ENCODE measurements around the gene OGFRL1.

OGFRL1 gene

DNA sequence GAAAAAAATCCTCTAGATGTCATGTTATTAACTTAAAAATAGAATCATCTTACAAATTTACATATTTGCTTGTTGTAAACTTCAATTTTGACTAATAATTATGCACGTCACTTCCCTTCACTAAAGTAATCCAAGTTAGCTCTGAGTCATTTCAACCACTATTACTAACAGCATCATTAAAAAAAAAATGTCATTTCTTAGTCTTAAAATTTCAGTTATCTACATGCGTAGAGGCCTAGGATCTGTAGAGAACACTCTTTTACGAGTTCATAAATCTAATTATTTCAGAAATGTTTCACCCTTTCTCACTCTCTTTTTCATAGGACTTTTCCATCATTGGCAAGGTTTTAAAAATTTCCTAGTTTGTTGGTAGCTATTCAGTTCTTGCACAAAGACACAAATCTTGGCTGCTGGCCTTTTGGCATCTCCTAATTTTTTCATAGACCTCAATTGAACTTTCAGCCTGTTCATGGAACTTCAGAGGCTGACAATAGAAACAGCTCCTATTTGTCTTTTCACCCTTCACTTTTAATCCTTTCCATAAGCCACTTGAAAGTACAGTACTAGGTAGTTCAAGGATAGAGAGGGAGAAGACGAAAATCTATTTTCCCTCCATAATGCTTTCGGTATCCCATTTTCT is 61.5 kb downstream of the OGFRL1 start:
- TF ChIP-seq, protein P1, sequence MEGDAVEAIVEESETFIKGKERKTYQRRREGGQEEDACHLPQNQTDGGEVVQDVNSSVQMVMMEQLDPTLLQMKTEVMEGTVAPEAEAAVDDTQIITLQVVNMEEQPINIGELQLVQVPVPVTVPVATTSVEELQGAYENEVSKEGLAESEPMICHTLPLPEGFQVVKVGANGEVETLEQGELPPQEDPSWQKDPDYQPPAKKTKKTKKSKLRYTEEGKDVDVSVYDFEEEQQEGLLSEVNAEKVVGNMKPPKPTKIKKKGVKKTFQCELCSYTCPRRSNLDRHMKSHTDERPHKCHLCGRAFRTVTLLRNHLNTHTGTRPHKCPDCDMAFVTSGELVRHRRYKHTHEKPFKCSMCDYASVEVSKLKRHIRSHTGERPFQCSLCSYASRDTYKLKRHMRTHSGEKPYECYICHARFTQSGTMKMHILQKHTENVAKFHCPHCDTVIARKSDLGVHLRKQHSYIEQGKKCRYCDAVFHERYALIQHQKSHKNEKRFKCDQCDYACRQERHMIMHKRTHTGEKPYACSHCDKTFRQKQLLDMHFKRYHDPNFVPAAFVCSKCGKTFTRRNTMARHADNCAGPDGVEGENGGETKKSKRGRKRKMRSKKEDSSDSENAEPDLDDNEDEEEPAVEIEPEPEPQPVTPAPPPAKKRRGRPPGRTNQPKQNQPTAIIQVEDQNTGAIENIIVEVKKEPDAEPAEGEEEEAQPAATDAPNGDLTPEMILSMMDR (conservative IDR thresholded peaks at IDR 0.05; ENCODE audit: low read depth, low read length) = no peak
- DNase-seq (ENCODE audit: low read depth) = peak; percentile 53
- no peak overlapping the region for H3K4me3 ChIP-seq (ENCODE audit: low read depth, low read length)

DNA sequence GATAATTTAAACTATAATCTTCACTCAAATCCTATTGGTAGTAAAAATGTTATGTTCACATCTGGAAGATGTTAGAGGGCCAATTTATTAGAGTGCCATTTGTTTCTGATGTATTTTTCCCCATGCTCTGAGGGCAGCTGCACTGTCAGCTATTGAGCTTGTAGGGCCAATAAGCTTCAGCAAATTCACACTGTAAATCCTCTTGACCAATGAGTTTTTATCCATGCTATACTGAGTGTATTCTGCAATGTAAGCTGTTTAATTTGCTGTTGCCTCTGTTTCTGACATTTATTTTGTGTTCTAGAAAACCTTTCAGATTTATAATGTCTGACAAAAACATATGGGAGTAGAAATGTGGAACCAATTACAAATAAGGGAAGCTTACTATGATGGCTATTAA is 62.6 kb downstream of the OGFRL1 start:
- DNase-seq (ENCODE audit: low read depth) = no peak
- TF ChIP-seq, protein P1 (conservative IDR thresholded peaks at IDR 0.05; ENCODE audit: low read depth, low read length) = no peak

More for the DNA sequence above, 62.6 kb downstream of the OGFRL1 start:
- H3K4me3 ChIP-seq (ENCODE audit: low read depth, low read length) = no peak overlapping the region

Data from choroid plexus epithelial cell (primary cell).